ENCODE measurements around the gene MYO9B.

MYO9B gene

DNA sequence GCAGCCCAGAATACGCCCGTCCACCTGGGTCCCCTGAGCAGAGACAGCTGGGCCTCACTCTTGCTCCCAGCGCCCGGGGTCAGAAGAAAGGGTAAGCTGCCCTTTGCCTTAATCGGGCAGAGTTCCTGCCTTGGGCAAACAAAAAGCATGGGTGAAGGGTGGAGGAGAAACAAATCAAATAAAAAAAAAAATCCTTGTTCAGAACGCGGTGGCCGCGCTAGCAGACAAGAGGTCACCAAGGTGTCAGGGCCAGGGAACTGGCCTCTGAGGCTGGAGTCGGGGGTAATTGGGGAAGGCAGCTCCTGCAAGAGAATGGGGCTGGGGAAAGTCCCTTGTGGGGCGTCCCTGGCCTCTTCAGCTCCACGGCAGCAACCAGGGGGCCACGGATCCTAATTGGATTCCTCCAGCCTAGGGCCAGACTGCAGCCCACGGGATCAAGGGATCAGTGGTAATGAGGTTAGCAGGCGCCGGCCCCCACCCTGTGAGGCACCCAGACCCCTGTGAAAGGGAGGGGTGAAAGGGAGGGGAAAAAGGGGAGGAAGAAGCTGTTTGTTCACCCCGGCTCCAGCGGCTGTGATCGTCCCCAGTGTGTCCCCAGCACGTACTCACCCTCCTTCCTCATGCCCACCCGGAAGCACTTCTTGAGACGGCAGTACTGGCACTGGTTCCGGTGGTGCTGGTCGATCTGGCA, 164.6 kb downstream of the MYO9B start:
- TF ChIP-seq, protein P1, sequence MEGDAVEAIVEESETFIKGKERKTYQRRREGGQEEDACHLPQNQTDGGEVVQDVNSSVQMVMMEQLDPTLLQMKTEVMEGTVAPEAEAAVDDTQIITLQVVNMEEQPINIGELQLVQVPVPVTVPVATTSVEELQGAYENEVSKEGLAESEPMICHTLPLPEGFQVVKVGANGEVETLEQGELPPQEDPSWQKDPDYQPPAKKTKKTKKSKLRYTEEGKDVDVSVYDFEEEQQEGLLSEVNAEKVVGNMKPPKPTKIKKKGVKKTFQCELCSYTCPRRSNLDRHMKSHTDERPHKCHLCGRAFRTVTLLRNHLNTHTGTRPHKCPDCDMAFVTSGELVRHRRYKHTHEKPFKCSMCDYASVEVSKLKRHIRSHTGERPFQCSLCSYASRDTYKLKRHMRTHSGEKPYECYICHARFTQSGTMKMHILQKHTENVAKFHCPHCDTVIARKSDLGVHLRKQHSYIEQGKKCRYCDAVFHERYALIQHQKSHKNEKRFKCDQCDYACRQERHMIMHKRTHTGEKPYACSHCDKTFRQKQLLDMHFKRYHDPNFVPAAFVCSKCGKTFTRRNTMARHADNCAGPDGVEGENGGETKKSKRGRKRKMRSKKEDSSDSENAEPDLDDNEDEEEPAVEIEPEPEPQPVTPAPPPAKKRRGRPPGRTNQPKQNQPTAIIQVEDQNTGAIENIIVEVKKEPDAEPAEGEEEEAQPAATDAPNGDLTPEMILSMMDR (IDR thresholded peaks at IDR 0.05; ENCODE audit: borderline replicate concordance, insufficient read depth, low read depth, low read length), result no peak
- no peak overlapping the region for H3K4me3 ChIP-seq (ENCODE audit: low read depth, low read length)

- no peak overlapping the region for H3K4me3 ChIP-seq (ENCODE audit: low read depth, low read length)
- TF ChIP-seq, protein P1 (IDR thresholded peaks at IDR 0.05; ENCODE audit: borderline replicate concordance, insufficient read depth, low read depth, low read length), result no peak
These were observed 165.3 kb downstream of the MYO9B start for GRCh38 chr19:17240826-17241399.

DNA sequence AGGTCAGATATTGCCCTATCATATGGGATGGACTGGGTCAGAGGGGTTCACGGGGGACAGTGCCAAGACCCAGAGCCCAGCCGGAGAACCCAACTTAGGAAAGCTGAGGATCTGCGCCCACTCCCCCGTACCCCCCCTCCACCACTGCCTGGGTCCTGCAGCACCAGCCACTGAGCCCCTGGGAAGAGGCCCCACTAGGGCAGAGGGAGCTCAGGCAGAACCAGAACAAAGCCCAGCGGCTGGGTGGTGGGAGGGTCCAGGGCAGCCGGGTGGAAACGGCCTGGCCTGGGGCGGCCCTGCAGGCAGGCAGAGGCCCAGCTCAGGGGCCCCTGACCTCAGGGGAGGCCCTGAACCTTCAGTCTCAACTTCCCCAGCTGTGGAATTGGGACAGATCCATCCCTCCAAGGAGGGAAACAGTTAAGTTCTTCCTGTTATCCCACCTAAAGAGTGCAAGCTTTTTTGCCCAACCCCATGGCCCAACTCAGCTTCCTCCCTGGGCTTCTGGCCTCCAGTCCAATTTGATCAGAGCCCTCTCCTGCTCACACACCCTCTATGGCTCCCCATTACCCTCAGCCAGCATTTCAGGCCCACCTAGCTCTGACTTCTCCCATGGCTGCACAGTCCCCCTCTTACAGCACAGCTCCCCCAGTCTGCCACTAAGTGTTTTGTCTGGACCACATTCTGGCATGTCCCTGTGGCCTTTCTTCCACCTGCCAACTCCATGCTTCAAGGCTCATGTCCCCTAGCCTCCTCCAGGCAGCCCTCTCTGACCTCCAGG, 167.0 kb downstream of the MYO9B start:
- TF ChIP-seq, protein P1 (IDR thresholded peaks at IDR 0.05; ENCODE audit: borderline replicate concordance, insufficient read depth, low read depth, low read length), result no peak
- no peak overlapping the region for H3K4me3 ChIP-seq (ENCODE audit: low read depth, low read length)

DNA sequence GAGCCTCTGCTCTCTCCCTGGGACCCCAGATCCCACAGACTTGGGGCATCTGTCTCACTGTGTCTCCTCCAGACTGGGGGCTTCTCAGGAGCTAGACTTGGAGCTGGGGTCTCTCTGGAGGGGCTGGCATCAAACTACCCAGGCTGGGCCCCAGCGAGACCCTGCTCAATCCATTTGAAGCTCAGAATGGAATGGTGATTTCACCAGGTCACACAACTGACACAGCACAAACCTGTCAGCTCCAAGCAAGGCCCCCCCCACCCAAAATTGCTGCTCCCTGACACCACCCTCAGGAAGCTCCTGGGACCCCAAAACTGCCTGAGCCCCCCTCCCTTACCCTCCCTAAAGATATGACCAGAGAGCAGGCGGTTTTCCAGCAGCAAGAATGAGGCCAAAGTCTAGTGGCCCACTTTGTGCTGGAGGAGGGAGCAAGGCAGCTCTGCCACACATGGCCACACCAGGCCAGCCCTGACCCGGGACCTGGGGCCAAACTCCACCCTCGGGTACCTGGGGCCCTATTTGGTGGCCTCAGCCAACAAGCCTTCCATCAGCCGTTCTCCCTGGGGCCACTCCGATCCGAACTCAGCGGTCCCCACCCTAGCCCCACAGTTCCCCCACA, 167.7 kb downstream of the MYO9B start:
- no peak overlapping the region for H3K4me3 ChIP-seq (ENCODE audit: low read depth, low read length)
- TF ChIP-seq, protein P1 (IDR thresholded peaks at IDR 0.05; ENCODE audit: borderline replicate concordance, insufficient read depth, low read depth, low read length), result no peak

DNA sequence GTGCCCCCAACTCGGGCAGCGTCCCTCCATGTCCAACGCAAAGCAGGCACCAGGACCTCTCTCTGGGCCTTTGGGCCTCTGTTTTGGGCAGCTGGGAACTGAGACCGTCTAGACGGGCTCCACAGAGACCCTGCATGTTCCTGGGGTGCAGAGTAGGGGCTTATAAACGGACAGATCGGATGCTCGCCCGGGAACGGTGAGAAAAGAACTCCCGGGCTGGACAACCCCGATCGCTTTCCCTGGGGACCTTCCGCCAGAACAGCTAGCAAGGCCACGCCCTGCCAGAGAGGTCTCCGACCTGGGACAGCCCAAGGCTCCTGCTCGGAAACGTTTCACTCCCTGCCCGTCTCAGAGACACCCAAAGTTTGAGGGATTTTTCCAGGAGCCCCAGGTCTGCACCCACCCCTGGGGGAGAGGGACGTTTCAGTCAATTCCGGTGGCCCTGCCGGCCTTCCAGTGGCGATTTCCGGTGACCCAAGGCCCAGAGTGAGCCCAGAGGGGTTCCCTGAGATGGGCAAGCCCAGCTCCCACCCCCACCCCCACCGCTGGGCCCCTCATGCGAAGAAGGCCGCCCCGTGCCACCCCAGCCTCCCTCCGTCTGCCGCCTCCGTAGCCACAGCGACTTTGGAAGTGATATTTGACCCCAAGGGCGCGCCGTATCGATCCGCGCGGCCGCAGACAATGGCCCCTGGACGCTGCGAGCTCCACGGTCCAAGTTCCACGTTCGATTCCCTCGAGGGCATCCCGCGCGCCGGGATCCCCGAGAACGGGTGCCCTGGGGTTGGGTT, 168.4 kb downstream of the MYO9B start:
- TF ChIP-seq, protein P1 (IDR thresholded peaks at IDR 0.05; ENCODE audit: borderline replicate concordance, insufficient read depth, low read depth, low read length), result no peak
- peak overlapping the region; percentile 68 for H3K4me3 ChIP-seq (ENCODE audit: low read depth, low read length)

DNA sequence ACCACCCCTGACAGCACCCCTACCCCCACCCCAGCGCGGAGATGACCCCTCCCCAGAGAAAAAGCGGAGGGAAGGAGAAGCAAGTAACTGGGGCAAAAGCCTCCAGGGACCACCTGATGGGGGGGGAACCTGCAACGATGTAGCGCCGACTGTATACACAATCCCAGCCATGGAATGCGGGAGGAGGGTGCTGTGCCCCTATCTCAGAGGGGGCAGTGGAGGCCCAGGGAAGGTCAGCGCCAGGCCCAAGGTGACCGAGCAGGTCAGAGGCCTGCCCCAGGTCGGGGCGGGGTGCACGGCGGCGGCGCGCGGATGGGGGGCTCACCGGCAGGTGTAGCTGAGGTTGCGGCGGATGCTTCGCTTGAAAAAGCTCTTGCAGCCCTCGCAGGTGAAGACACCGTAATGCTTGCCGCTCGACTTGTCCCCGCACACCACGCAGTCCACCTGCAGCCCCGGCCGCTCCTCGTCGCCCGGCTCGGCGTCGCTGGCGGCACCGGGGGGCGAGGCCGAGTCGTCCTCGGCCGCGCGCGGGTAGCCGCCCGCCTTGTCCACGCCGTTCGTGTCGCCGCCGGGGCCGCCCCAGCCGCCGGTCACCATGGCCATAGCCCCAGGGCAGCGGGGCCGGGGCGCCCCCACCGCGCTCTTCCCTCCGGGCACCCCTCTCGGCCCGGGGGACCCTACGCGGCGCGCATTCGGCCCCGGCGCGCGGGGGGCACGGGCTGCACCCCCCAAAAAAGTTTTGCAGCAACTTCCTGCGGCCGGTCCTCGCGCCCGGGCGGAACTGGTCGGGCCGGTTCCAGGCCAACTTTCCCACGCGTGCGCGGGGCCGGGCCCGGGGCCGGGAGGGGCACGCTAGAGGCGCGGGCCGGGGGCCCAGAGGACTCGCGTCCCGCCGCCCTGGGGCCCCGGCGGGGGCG, 169.3 kb downstream of the MYO9B start:
- TF ChIP-seq, protein P1 (IDR thresholded peaks at IDR 0.05; ENCODE audit: borderline replicate concordance, insufficient read depth, low read depth, low read length), result no peak
- H3K4me3 ChIP-seq (ENCODE audit: low read depth, low read length), result peak overlapping the region; percentile 68

Data from GM12875 (cell line).